MCF 10A (cell line): ENCODE measurements around the gene LRRC27. TPM values are rescaled to one million over a fixed set of nuclear protein-coding genes. Genes with fewer than 3 reads are reported as not detected.

Experiments
- BruUV-seq: library from RNA; stranded (reverse); fragments of 400-500 nt; replicated peaks from 2 replicates; lab custom pipeline; 2021; lab: Mats Ljungman, UMichigan
- CTCF ChIA-PET: fragments of 300-600 bp; sonication (Branson Sonifier 250); formaldehyde crosslinking; extraction: SDS; loops from one replicate; lab custom pipeline; 2021; ENCODE audit warnings: antibody characterized with exemption, inconsistent platforms; lab: Yijun Ruan, JAX
- POLR2A ChIA-PET: fragments of 300-600, 350-650 bp; sonication (Branson Sonifier 250); formaldehyde crosslinking; extraction: SDS; loops from one replicate; lab custom pipeline; 2020; ENCODE audit warnings: antibody characterized with exemption, inconsistent platforms; lab: Yijun Ruan, JAX
- DNase-seq: peaks from one replicate; pipeline ENCODE4 v3.0.0-alpha.2; 2018; ENCODE audit not compliant: unreplicated experiment
- H3K27ac Mint-ChIP-seq: one replicate; pipeline ENCODE4 v1.8.0; 2022; ENCODE audit warnings: mild to moderate bottlenecking, low read depth, mixed read lengths; ENCODE audit not compliant: unreplicated experiment
- H3K27me3 Mint-ChIP-seq: one replicate; pipeline ENCODE4 v1.8.0; 2022; ENCODE audit warnings: mixed read lengths; ENCODE audit not compliant: insufficient read depth, unreplicated experiment
- H3K36me3 Mint-ChIP-seq: one replicate; pipeline ENCODE4 v1.8.0; 2022; ENCODE audit warnings: mild to moderate bottlenecking, moderate library complexity, mixed read lengths; ENCODE audit not compliant: insufficient read depth, unreplicated experiment
- H3K4me1 Mint-ChIP-seq: one replicate; pipeline ENCODE4 v1.8.0; 2022; ENCODE audit warnings: mixed read lengths; ENCODE audit not compliant: insufficient read depth, unreplicated experiment
- H3K4me3 Mint-ChIP-seq: one replicate; pipeline ENCODE4 v1.8.0; 2022; ENCODE audit warnings: mild to moderate bottlenecking, moderate library complexity, mixed read lengths; ENCODE audit not compliant: unreplicated experiment
- H3K9me3 Mint-ChIP-seq: one replicate; pipeline ENCODE4 v1.8.0; 2022; ENCODE audit warnings: mixed read lengths; ENCODE audit not compliant: unreplicated experiment
- CTCF ChIP-seq: fragments of 200-600 bp; IDR thresholded peaks from one replicate; pipeline ENCODE4 v1.8.0; 2022; ENCODE audit warnings: antibody characterized with exemption, mild to moderate bottlenecking; ENCODE audit not compliant: unreplicated experiment
- intact Hi-C: fragments of 100-400 bp; cut with micrococcal nuclease; formaldehyde crosslinking; loops from 2 replicates; pipeline ENCODE4 v1.14.1; 2022
- total RNA-seq: library from RNA; stranded (reverse); gene quantifications from 2 replicates; pipeline ENCODE4 v1.2.3, GENCODE V29; 2022

Gene LRRC27
- total RNA-seq, 1 experiment from 2014 or later: 9.1 TPM

- TF ChIP-seq CTCF: no peak
- no peak overlapping the region for H3K4me3 Mint-ChIP-seq
- intact Hi-C loops: no loop called here
- DNase-seq: no peak
- POLR2A ChIA-PET: interaction anchor here (0.7 to 1.2 kb wide), 2 partner anchors 12 to 14 kb away, joined by 3 to 4 read pairs; no protein-coding TSS in a partner anchor
- CTCF ChIA-PET: no interaction called here
- no TSS peak for BruUV-seq
- no peaks in the 10 kb centered on the region for H3K9me3 Mint-ChIP-seq
- H3K27ac Mint-ChIP-seq: no peak overlapping the region
- H3K27me3 Mint-ChIP-seq: no peaks in the 10 kb centered on the region
- no peaks in the 10 kb centered on the region for H3K36me3 Mint-ChIP-seq
- no peaks in the 10 kb centered on the region for H3K4me1 Mint-ChIP-seq
Observed at GRCh38 chr10:132427006-132427771, 95.2 kb downstream of the LRRC27 start.

DNA sequence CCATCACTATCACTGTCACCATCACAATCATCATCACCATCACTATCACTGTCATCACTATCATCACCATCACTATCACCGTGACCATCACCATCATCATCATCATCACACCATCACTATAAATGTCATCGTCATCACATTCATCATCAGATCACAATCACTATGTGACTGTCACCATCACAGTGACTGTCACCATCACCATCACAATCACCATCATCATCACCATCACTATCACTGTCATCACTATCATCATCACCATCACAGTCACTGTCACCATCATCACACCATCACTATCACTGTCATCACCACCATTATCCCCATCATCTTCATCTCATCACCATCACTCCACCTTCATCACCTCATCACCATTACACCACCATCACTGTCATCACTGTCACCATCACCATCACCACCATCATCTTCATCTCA lies 96.0 kb downstream of the LRRC27 start:
- POLR2A ChIA-PET: no interaction called here
- H3K9me3 Mint-ChIP-seq: no peaks in the 10 kb centered on the region
- CTCF ChIA-PET: no interaction called here
- no peaks in the 10 kb centered on the region for H3K27me3 Mint-ChIP-seq
- H3K27ac Mint-ChIP-seq: no peak overlapping the region
- H3K36me3 Mint-ChIP-seq: no peaks in the 10 kb centered on the region
- no peak for TF ChIP-seq CTCF
- no peak for DNase-seq
- intact Hi-C loops: no loop called here
- no TSS peak for BruUV-seq
- H3K4me1 Mint-ChIP-seq: no peaks in the 10 kb centered on the region
- H3K4me3 Mint-ChIP-seq: no peak overlapping the region

GRCh38 chr10:132428486-132428995 lies 96.5 kb downstream of the LRRC27 start:
- no peaks in the 10 kb centered on the region for H3K9me3 Mint-ChIP-seq
- no TSS peak for BruUV-seq
- DNase-seq: no peak
- TF ChIP-seq CTCF: no peak
- no peaks in the 10 kb centered on the region for H3K27me3 Mint-ChIP-seq
- H3K27ac Mint-ChIP-seq: no peak overlapping the region
- H3K4me3 Mint-ChIP-seq: no peak overlapping the region
- no peaks in the 10 kb centered on the region for H3K36me3 Mint-ChIP-seq
- H3K4me1 Mint-ChIP-seq: no peaks in the 10 kb centered on the region
- ChIA-PET CTCF (interaction anchor here (0.7 to 1.1 kb wide), 2 partner anchors 10 to 30 kb away, joined by 4 read pairs; no protein-coding TSS in a partner anchor), POLR2A (interaction anchor here (0.7 kb wide), 2 partner anchors 9 kb away, joined by 3 read pairs; no protein-coding TSS in a partner anchor)
- intact Hi-C loops: no loop called here

Other genes starting within 250 kb of the LRRC27 start
- 0.21 TPM in 1 of 2 replicates, not detected in the other for gene DPYSL4, start 145.2 kb upstream of the LRRC27 start, total RNA-seq
- gene STK32C, start 24.2 kb upstream of the LRRC27 start, total RNA-seq: 20.7 and 21.2 TPM in 2 replicates
- 10.0 and 13.0 TPM in 2 replicates for gene PWWP2B, start 65.0 kb downstream of the LRRC27 start, total RNA-seq
- gene INPP5A, start 205.6 kb downstream of the LRRC27 start, total RNA-seq: 14.2 and 14.7 TPM in 2 replicates